ENCODE results near the gene ZNF57. TPM values are rescaled to one million over a fixed set of nuclear protein-coding genes. Genes with fewer than 3 reads are reported as not detected.
A peak's percentile ranks its signal among the peaks of the same experiment; 100 is the strongest.

The ZNF57 gene
- total and polyA plus RNA-seq, 2 of the 13 experiments (the other 11 are each of a cell fraction or from before 2014, with no cell fraction given): 6.6 to 17.5 TPM

GRCh38 chr19:2867025-2867991, 33.4 kb upstream of the ZNF57 start, which contains the start of gene ZNF556 (continued):
- TF ChIP-seq, protein P1, sequence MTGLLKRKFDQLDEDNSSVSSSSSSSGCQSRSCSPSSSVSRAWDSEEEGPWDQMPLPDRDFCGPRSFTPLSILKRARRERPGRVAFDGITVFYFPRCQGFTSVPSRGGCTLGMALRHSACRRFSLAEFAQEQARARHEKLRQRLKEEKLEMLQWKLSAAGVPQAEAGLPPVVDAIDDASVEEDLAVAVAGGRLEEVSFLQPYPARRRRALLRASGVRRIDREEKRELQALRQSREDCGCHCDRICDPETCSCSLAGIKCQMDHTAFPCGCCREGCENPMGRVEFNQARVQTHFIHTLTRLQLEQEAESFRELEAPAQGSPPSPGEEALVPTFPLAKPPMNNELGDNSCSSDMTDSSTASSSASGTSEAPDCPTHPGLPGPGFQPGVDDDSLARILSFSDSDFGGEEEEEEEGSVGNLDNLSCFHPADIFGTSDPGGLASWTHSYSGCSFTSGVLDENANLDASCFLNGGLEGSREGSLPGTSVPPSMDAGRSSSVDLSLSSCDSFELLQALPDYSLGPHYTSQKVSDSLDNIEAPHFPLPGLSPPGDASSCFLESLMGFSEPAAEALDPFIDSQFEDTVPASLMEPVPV (CRISPR knock-in tag; IDR thresholded peaks at IDR 0.05): no peak
- peak; percentile 94 for TF ChIP-seq DMAP1 (CRISPR knock-in tag; IDR thresholded peaks at IDR 0.05)
- no peak for TF ChIP-seq MATR3 (CRISPR knock-in tag; IDR thresholded peaks at IDR 0.05)
- 0 out of 2 replicates have a peak, but pooled peaks have one; percentile 54 for TF ChIP-seq ZNF761 (CRISPR knock-in tag; conservative IDR thresholded peaks at IDR 0.05)
- no peak for TF ChIP-seq SP140L (CRISPR knock-in tag; IDR thresholded peaks at IDR 0.05; ENCODE audit: borderline replicate concordance)
- TF ChIP-seq LRRFIP1 (CRISPR knock-in tag; conservative IDR thresholded peaks at IDR 0.05): no peak
- TF ChIP-seq SYNCRIP (IDR thresholded peaks at IDR 0.05; ENCODE audit: insufficient read depth, low read depth, low read length): no peak
- no peak; the same call in 1 of the 2 replicates for TF ChIP-seq ZSCAN20 (CRISPR knock-in tag; IDR thresholded peaks at IDR 0.05; ENCODE audit: borderline replicate concordance)
- 0 out of 2 replicates have a peak, but pooled peaks have one; percentile 16 for TF ChIP-seq ZNF710 (CRISPR knock-in tag; IDR thresholded peaks at IDR 0.05; ENCODE audit: borderline replicate concordance)
- TF ChIP-seq ZNF260 (CRISPR knock-in tag; IDR thresholded peaks at IDR 0.05; ENCODE audit: borderline replicate concordance, low read depth): no peak
- TF ChIP-seq ZNF496 (CRISPR knock-in tag; IDR thresholded peaks at IDR 0.05; ENCODE audit: insufficient replicate concordance): no peak
- TF ChIP-seq GMEB2 (CRISPR knock-in tag; IDR thresholded peaks at IDR 0.05; ENCODE audit: low read depth): no peak
- peak; percentile 66; the same call in 1 of the 2 replicates for TF ChIP-seq ZNF720 (CRISPR knock-in tag; IDR thresholded peaks at IDR 0.05)
- peak; percentile 34 for TF ChIP-seq YY1 (IDR thresholded peaks at IDR 0.05; ENCODE audit: insufficient read depth, insufficient replicate concordance, low read depth, low read length)
- no peak for TF ChIP-seq TRIM24 (CRISPR knock-in tag; IDR thresholded peaks at IDR 0.05)
- TF ChIP-seq ZNF329 (CRISPR knock-in tag; IDR thresholded peaks at IDR 0.05; ENCODE audit: low read depth): peak; percentile 65; the same call in 1 of the 2 replicates
